ENCODE data around the gene CD4. TPM values are rescaled to one million over a fixed set of nuclear protein-coding genes. Genes with fewer than 3 reads are reported as not detected.

The CD4 gene
- total RNA-seq, 2 experiments from 2014 or later, result 324 to 327 TPM

- Mint-ChIP-seq H3K36me3 (ENCODE audit: low read depth) (peaks cover 29% of the 10 kb centered on the region), H3K4me3 (peak within 1 kb of the TSS; percentile 9), H3K27ac (peak within 1 kb of the TSS; percentile 12), H3K9me3 (no peaks in the 10 kb centered on the region), H3K4me1 (peaks cover 16% of the 10 kb centered on the region), H3K27me3 (peaks cover 43% of the 10 kb centered on the region)
- POLR2A ChIA-PET, result interaction anchor here (0.7 to 1.7 kb wide), 9 partner anchors 9 to 68 kb away, joined by 3 to 7 read pairs (median 5); partner anchors contain the start of genes CDCA3, MLF2, PTMS and USP5
- CTCF ChIA-PET, result interaction anchor here (0.7 to 4.9 kb wide), 8 partner anchors 13 to 201 kb away, joined by 3 to 48 read pairs (median 4); partner anchors contain the start of gene MLF2
- no peak for DNase-seq
Observed at GRCh38 chr12:6821591-6822425, 32.5 kb downstream of the CD4 start, which contains the start of gene GPR162. Gene GPR162 (plus strand): TSS chr12:6821821. CDS start chr12:6823899, 2,078 bp downstream.

DNA sequence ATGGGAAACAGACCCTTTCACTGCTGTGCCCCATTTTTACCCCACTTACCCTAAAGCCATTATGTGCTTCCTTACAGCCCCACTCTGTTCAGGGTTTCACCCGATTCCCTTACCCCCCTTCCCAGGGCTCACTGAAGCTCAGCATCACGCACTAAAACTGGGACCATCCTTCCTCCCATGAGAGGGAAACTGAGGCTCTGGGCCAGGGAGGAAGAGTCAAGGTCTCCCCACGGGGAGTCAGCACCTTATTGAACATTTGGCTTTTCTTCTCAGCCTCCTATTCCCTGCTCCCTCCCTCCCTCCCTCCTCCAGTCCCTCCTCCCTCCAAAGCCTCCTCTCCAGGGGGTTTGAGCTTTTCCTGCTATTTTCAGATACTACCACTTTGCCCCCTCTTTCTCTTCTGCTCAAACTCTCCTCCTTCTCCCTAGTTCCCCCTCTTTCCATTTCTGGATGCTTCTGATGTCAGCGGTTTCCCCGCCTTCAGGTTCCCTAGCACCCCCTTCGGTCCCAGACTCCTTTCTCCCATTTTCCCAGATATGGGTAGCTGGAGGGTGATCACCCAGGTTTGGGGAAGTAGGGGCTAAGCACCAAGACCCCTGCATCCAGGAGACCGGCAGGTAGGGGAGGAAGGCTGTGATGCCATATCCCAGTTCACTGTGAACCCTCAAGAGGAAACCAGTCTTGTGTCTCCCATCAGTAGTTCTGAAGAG is 33.3 kb downstream of the CD4 start:
- ChIA-PET POLR2A (interaction anchor here (0.7 to 7.2 kb wide), 6 partner anchors 11 to 69 kb away, joined by 3 to 33 read pairs (median 4); partner anchors contain the start of genes CDCA3, MLF2 and USP5), CTCF (interaction anchor here (0.5 to 4.9 kb wide), 7 partner anchors 9 to 202 kb away, joined by 3 to 48 read pairs (median 4); partner anchors contain the start of gene MLF2)
- H3K27me3 Mint-ChIP-seq, result peaks cover 51% of the 10 kb centered on the region
- no peak for DNase-seq
- H3K4me3 Mint-ChIP-seq, result no peak overlapping the region
- peaks cover 24% of the 10 kb centered on the region for H3K36me3 Mint-ChIP-seq (ENCODE audit: low read depth)
- peaks cover 21% of the 10 kb centered on the region for H3K4me1 Mint-ChIP-seq
- H3K27ac Mint-ChIP-seq, result no peak overlapping the region
- H3K9me3 Mint-ChIP-seq, result no peaks in the 10 kb centered on the region

DNA sequence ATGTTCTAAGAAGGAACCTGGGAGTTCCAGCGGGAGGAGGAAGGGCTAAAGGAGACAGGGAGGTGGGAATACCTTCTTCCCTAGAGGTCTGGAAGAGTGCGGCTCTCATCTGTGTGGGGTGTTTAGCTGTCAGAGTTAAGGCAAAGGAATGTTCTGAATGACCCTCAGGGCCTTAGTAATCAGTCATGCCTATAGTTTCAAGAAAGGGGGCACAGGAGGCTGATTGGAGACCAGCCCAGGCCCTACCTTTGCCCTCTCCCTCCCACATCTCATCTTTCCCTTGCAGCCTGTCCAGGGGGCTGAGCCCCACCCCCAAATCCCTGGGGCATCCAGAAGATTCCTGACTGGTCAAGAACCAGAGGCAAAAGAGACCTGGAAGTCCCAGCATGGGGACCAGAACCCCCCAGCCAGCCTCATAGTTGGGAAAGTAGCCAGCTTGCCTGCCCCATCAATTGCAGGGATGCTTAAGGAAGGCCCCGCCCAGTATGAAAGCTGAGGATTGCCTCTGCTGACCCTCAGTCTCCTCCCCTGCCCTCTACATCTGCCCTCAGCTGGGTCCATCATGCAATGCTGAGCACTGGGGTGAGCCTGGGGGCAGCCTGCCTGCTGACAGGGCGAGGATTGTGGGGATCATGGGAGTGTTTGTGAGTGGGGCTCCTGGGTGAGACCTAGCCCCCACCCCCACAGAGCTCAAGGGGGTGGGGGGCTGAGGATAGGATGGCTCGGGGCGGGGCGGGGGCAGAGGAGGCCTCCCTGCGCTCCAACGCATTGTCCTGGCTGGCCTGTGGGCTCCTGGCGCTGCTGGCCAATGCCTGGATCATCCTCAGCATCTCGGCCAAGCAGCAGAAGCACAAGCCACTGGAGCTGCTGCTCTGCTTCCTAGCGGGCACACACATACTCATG is 34.1 kb downstream of the CD4 start:
- Mint-ChIP-seq H3K27ac (no peak overlapping the region), H3K4me1 (peaks cover 23% of the 10 kb centered on the region), H3K4me3 (no peak overlapping the region), H3K27me3 (peaks cover 54% of the 10 kb centered on the region), H3K36me3 (ENCODE audit: low read depth) (peaks cover 15% of the 10 kb centered on the region), H3K9me3 (no peaks in the 10 kb centered on the region)
- CTCF ChIA-PET, result interaction anchor here (1.0 to 4.9 kb wide), 6 partner anchors 10 to 253 kb away, joined by 4 to 48 read pairs (median 4); partner anchors contain the start of genes MLF2 and PTMS
- DNase-seq, result no peak
- POLR2A ChIA-PET, result interaction anchor here (1.1 to 7.2 kb wide), 3 partner anchors 10 to 70 kb away, joined by 3 to 33 read pairs (median 5); partner anchors contain the start of gene MLF2

GRCh38 chr12:6824085-6824775 is 34.9 kb downstream of the CD4 start:
- CTCF ChIA-PET, result interaction anchor here (0.8 to 4.9 kb wide), 14 partner anchors 11 to 256 kb away, joined by 3 to 48 read pairs (median 4); partner anchors contain the start of genes CD4, MLF2, NOP2 and PTMS
- DNase-seq, result no peak
- peaks cover 60% of the 10 kb centered on the region for H3K27me3 Mint-ChIP-seq
- peaks cover 28% of the 10 kb centered on the region for H3K4me1 Mint-ChIP-seq
- no peak overlapping the region for H3K27ac Mint-ChIP-seq
- H3K4me3 Mint-ChIP-seq, result no peak overlapping the region
- H3K9me3 Mint-ChIP-seq, result no peaks in the 10 kb centered on the region
- POLR2A ChIA-PET, result interaction anchor here (1.4 to 7.2 kb wide), 2 partner anchors 13 to 71 kb away, joined by 5 to 33 read pairs; partner anchors contain the start of gene MLF2
- H3K36me3 Mint-ChIP-seq (ENCODE audit: low read depth), result peaks cover 11% of the 10 kb centered on the region

GRCh38 chr12:6824901-6825381 is 35.6 kb downstream of the CD4 start:
- Mint-ChIP-seq H3K4me3 (no peak overlapping the region), H3K9me3 (no peaks in the 10 kb centered on the region), H3K36me3 (ENCODE audit: low read depth) (peaks cover 3% of the 10 kb centered on the region), H3K27ac (no peak overlapping the region), H3K4me1 (peaks cover 29% of the 10 kb centered on the region), H3K27me3 (peaks cover 67% of the 10 kb centered on the region)
- POLR2A ChIA-PET, result interaction anchor here (0.6 to 7.2 kb wide), 5 partner anchors 10 to 72 kb away, joined by 3 to 33 read pairs (median 4); partner anchors contain the start of gene MLF2
- CTCF ChIA-PET, result interaction anchor here (0.8 to 4.9 kb wide), 18 partner anchors 11 to 257 kb away, joined by 3 to 48 read pairs (median 4); partner anchors contain the start of genes CD4, CDCA3, MLF2 and NOP2
- no peak for DNase-seq

DNA sequence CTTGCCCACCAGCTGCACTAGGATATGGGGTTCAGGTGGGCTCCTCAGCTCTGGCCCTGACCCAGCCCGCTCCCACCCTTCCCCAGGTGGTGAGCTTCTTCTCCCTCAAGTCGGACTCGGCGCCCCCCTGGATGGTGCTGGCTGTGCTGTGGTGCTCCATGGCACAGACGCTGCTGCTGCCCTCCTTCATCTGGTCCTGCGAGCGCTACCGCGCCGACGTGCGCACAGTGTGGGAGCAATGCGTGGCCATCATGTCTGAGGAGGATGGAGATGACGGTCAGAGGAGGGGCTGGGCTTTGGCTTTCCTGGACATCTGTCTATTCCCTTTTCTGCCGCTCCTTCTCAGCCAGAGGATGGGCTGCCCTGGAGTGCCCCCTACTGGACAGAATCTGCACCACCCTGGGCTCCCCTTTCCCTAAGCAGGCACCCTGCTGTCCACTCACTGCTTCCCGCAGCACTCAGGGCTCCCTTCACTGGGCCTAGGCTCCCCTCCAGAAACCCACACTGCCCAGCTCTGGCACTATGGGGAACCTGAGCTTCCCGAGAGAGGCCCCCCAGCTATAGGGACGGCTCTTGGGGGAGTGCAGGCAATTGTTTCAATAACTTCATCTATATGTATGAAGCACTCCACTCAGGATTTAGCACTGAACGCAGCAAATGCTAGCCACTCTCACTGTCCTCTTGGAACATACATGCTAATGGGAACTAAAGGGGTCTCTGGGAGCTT is 36.2 kb downstream of the CD4 start:
- DNase-seq, result peak; percentile 84
- Mint-ChIP-seq H3K27ac (no peak overlapping the region), H3K9me3 (no peaks in the 10 kb centered on the region), H3K36me3 (ENCODE audit: low read depth) (peaks cover 2% of the 10 kb centered on the region), H3K4me1 (peaks cover 27% of the 10 kb centered on the region), H3K4me3 (no peak overlapping the region), H3K27me3 (peaks cover 72% of the 10 kb centered on the region)
- POLR2A ChIA-PET, result interaction anchor here (0.6 to 7.2 kb wide), 4 partner anchors 11 to 72 kb away, joined by 3 to 33 read pairs (median 4); partner anchors contain the start of gene MLF2
- CTCF ChIA-PET, result interaction anchor here (0.6 to 4.9 kb wide), 23 partner anchors 10 to 344 kb away, joined by 3 to 48 read pairs (median 3); partner anchors contain the start of genes CD4, CDCA3, COPS7A and MLF2

DNA sequence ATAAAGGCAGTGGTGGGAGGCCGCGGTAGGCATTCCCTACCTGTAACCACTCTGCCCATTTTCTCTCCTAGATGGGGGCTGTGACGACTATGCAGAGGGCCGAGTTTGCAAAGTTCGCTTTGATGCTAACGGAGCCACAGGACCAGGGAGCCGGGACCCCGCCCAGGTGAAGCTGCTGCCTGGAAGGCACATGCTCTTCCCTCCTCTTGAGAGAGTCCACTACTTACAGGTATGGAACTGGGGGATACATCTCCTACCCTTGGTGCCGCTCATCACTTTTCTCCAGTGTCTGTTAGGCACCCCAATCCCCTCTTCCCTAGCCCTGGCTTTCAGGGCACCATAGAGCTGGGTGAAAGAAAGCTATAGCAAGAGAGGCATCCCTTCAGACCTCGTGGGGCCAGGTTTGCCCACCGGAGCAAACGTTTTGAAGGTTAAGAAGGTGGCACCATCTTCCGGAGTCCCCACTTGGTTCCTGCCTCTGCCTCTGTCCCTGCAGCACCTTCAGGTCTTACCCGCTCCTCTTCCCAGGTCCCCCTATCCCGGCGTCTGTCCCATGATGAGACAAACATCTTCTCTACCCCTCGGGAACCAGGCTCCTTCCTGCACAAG is 36.9 kb downstream of the CD4 start:
- no peak for DNase-seq
- H3K4me3 Mint-ChIP-seq, result no peak overlapping the region
- POLR2A ChIA-PET, result interaction anchor here (1.2 to 7.2 kb wide), 3 partner anchors 12 to 73 kb away, joined by 3 to 33 read pairs (median 4); partner anchors contain the start of gene MLF2
- H3K27ac Mint-ChIP-seq, result no peak overlapping the region
- peaks cover 75% of the 10 kb centered on the region for H3K27me3 Mint-ChIP-seq
- H3K4me1 Mint-ChIP-seq, result peaks cover 22% of the 10 kb centered on the region
- no peaks in the 10 kb centered on the region for H3K9me3 Mint-ChIP-seq
- no peaks in the 10 kb centered on the region for H3K36me3 Mint-ChIP-seq (ENCODE audit: low read depth)
- CTCF ChIA-PET, result interaction anchor here (0.6 to 4.9 kb wide), 17 partner anchors 9 to 344 kb away, joined by 3 to 48 read pairs (median 4); partner anchors contain the start of genes CD4, CDCA3, COPS7A and MLF2

DNA sequence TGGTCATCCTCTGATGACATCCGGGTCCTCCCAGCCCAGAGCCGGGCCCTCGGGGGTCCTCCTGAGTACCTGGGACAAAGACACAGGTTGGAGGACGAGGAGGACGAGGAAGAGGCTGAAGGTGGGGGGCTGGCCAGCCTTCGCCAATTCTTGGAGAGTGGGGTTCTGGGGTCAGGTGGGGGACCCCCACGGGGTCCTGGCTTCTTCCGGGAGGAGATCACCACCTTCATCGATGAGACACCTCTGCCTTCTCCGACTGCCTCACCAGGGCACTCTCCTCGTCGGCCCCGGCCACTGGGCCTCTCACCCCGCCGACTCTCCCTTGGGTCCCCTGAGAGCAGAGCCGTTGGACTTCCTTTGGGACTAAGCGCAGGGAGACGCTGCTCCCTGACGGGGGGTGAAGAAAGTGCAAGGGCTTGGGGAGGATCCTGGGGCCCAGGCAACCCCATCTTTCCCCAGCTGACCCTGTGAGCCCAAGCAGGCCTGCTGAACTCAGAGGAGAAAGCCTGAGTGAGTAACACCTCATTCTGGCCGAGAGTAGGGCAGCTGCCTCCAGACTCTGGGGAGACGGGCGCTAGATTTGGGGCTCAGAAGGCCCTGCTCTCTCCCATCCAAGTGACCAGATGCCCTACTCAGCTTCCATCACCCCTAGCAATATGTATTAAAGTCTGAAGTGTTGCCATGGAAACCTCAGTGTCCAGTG is 37.6 kb downstream of the CD4 start:
- no peaks in the 10 kb centered on the region for H3K36me3 Mint-ChIP-seq (ENCODE audit: low read depth)
- POLR2A ChIA-PET, result interaction anchor here (1.4 to 7.2 kb wide), 5 partner anchors 13 to 74 kb away, joined by 3 to 33 read pairs (median 7); partner anchors contain the start of genes CDCA3, GNB3, MLF2 and USP5
- no peak for DNase-seq
- H3K27me3 Mint-ChIP-seq, result peaks cover 80% of the 10 kb centered on the region
- H3K4me3 Mint-ChIP-seq, result peak overlapping the region; percentile 10
- H3K27ac Mint-ChIP-seq, result no peak overlapping the region
- peaks cover 20% of the 10 kb centered on the region for H3K4me1 Mint-ChIP-seq
- H3K9me3 Mint-ChIP-seq, result no peaks in the 10 kb centered on the region
- CTCF ChIA-PET, result interaction anchor here (0.6 to 4.9 kb wide), 12 partner anchors 9 to 205 kb away, joined by 3 to 48 read pairs (median 3); partner anchors contain the start of genes CD4, COPS7A, MLF2 and SPSB2

- ChIA-PET CTCF (interaction anchor here (0.7 to 1.4 kb wide), 3 partner anchors 17 to 106 kb away, joined by 3 read pairs; no protein-coding TSS in a partner anchor), POLR2A (interaction anchor here (1.4 to 7.2 kb wide), 4 partner anchors 12 to 74 kb away, joined by 3 to 33 read pairs (median 14); partner anchors contain the start of genes CDCA3, GNB3, MLF2 and USP5)
- peaks cover 77% of the 10 kb centered on the region for H3K27me3 Mint-ChIP-seq
- H3K4me3 Mint-ChIP-seq, result peak overlapping the region; percentile 10
- no peaks in the 10 kb centered on the region for H3K9me3 Mint-ChIP-seq
- peaks cover 18% of the 10 kb centered on the region for H3K4me1 Mint-ChIP-seq
- peak; percentile 55 for DNase-seq
- no peak overlapping the region for H3K27ac Mint-ChIP-seq
- H3K36me3 Mint-ChIP-seq (ENCODE audit: low read depth), result no peaks in the 10 kb centered on the region
Observed at GRCh38 chr12:6827437-6827911, 38.1 kb downstream of the CD4 start.

Data from activated CD4-positive, alpha-beta memory T cell treated with anti-CD3 and anti-CD28 coated beads, Interleukin-2, amount 10 ng/mL, durations not matched to agents 7 days and 5 days (primary cell).